Activated naive CD4-positive, alpha-beta T cell treated with Interleukin-2 at 50 U/mL for 16 hours (primary cell): ENCODE measurements around the gene TAF1A.
"Not testable (repeated sequence)": the region's sequence is repeated elsewhere in the genome, so short reads cannot be mapped to it uniquely, and the experiment has no call there.

Experiments used
- DNase-seq: peaks from one replicate; pipeline ENCODE4 v3.0.0-alpha.2; 2020

The TAF1A gene

GRCh38 chr1:222589462-222590302 is at the start of gene TAF1A:
TAF1A (minus strand) TSS chr1:222589933.
- peak; percentile 87 for DNase-seq

GRCh38 chr1:222634180-222635013 is 44.7 kb upstream of the TAF1A start:
- peak; percentile 47 for DNase-seq

- no peak for DNase-seq
Measured at GRCh38 chr1:222632749-222633148, 43.0 kb upstream of the TAF1A start.

- DNase-seq = no peak
Measured at GRCh38 chr1:222631611-222632208, 42.0 kb upstream of the TAF1A start.

GRCh38 chr1:222629921-222630535 is 40.3 kb upstream of the TAF1A start:
- DNase-seq = no peak

GRCh38 chr1:222627232-222627631 is 37.5 kb upstream of the TAF1A start:
- DNase-seq = no peak

- no peak for DNase-seq
Measured at GRCh38 chr1:222624214-222624613, 34.5 kb upstream of the TAF1A start.

GRCh38 chr1:222623458-222623857 is 33.7 kb upstream of the TAF1A start:
- DNase-seq = no peak

- no peak for DNase-seq
Measured at GRCh38 chr1:222622765-222623164, 33.0 kb upstream of the TAF1A start.

GRCh38 chr1:222620566-222620965 is 30.8 kb upstream of the TAF1A start:
- no peak for DNase-seq

- peak; percentile 7 for DNase-seq
Measured at GRCh38 chr1:222618880-222619596, 29.3 kb upstream of the TAF1A start.

GRCh38 chr1:222618001-222618879 is 28.5 kb upstream of the TAF1A start, which contains the start of gene MIA3:
MIA3 (plus strand) TSS chr1:222618097; CDS start chr1:222618111, 14 bp downstream.
- DNase-seq = peak; percentile 73

GRCh38 chr1:222617367-222617951 is 27.7 kb upstream of the TAF1A start:
- DNase-seq = peak; percentile 90

- no peak for DNase-seq
Measured at GRCh38 chr1:222616525-222616924, 26.8 kb upstream of the TAF1A start.

GRCh38 chr1:222613627-222614026 is 23.9 kb upstream of the TAF1A start:
- DNase-seq = no peak

- no peak for DNase-seq
Measured at GRCh38 chr1:222610728-222611127, 21.0 kb upstream of the TAF1A start.

GRCh38 chr1:222609111-222609510 is 19.4 kb upstream of the TAF1A start:
- not testable (repeated sequence) for DNase-seq

GRCh38 chr1:222606757-222607156 is 17.0 kb upstream of the TAF1A start:
- no peak for DNase-seq

GRCh38 chr1:222601257-222601656 is 11.5 kb upstream of the TAF1A start:
- DNase-seq = no peak

- DNase-seq = no peak
Measured at GRCh38 chr1:222600281-222600680, 10.5 kb upstream of the TAF1A start.

- no peak for DNase-seq
Measured at GRCh38 chr1:222596696-222597095, 7.0 kb upstream of the TAF1A start.
